SKM-1 treated with dmso at 0.1 percent for 144 hours (cell line): ENCODE data around the gene ASB11.

Experiments
- DNase-seq: peaks from one replicate; lab custom pipeline; 2025; ENCODE audit not compliant: unreplicated experiment; lab: John Stamatoyannopoulos, UW

Gene ASB11, protein sequence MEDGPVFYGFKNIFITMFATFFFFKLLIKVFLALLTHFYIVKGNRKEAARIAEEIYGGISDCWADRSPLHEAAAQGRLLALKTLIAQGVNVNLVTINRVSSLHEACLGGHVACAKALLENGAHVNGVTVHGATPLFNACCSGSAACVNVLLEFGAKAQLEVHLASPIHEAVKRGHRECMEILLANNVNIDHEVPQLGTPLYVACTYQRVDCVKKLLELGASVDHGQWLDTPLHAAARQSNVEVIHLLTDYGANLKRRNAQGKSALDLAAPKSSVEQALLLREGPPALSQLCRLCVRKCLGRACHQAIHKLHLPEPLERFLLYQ

DNA sequence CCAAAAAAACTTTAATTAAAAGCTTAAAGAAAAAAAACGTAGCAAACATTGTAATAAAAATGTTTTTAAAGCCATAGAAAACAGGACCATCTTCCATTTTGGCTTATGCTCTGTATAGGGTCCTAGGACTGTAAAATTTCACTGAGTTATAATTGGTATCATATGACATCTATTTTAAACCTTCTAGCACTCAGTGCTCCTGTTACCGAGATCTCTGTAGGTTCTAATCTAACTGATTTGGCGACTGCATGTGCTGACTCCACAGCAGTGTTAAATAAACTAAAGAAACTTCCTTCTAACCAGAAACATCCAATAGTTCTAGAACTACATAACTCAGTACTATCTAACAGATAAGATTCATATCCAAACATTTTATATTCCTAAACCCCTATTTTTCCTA, at the start of gene ASB11:
Gene ASB11, minus strand, starts transcription at position 132 of the 400 bp plus-strand sequence. Its CDS starts 35 bp downstream, at position 97.
- DNase-seq = no peak

DNA sequence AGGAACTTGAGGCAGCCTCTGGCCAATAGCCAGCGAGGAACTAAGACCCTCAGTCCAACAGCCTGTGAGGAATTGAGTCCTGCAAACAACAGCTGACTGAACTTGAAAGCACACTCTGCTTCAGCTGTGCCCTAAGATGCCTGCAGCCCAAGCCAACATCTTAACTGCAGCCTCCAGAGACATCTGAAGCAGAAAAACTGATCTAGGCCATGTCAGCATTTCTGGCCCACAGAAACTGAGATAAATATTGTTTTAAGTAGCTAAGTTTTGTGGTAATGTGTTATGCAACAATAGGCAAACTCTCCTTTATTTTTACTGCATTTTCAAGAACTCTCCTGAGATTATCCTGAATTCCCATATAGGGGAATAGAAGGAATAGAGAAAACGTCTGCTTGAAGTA, 44.3 kb upstream of the ASB11 start:
- DNase-seq = no peak

DNA sequence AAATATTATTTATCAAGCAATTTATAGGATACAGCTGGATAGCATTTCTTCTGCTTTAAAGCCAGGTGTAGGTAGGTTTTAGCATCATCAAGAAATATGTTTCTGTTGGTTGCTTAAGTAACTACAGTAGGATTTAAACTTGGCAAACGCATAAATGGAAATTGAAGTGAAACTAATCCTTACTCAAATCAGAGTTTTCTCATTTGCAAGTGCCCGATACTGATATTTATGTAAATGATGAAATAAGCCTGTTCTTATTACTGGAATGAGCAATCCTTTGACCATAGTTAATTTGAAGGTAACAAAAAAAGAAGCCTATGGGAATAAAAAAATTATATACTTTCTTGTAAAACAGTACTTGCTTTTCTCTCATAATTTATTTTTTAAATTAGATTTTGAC, 43.1 kb upstream of the ASB11 start:
- no peak for DNase-seq

DNA sequence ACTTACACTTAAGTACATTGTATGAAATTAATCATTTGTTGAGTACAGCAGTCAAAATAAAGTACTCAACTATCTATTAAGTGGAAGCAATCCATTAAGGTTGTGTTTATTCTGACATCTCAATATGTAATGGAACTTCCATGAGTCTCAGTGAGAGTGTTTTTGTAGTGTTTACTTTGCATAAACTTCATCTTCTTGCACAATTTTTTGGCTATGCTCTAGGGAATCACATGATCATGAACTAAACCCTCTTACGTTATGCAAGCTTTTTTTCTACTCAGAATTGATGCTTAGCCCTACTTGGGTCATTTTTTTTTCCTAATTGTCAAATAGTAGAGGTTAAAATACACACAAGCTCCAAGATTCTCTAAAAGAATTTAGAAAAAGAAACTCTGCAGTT, 41.0 kb upstream of the ASB11 start:
- no peak for DNase-seq

DNA sequence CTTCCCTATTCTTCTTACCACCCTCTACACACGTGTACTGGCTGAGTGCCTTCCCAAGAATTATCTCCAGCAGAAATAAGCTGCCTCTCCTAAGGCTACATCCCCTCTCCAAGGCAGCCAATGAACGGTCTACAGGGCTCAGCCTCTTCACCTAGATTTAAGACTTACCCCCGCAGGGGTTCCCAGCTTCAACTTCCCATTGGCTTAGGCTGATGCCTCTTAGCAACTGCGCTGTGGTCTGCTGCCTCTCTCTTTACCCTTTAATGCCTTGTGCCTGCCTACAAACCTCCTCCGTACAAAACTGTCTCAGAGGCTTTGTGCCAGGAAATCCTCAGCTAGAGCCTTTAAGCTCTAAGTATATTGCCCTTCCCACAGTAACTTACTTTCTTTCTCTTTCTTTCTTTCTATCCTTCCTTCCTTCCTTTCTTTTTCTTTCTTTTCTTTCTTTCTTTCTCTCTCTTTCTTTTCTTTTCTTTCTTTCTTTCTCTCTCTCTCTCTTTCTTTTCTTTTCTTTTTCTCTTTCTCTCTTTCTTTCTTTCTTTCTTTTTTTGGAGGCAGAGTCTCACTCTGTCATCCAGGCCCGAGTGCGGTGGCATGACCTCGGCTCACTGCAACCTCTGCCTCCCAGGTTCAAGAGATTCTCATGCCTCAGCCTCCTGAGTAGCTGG, 35.0 kb upstream of the ASB11 start:
- no peak for DNase-seq

DNA sequence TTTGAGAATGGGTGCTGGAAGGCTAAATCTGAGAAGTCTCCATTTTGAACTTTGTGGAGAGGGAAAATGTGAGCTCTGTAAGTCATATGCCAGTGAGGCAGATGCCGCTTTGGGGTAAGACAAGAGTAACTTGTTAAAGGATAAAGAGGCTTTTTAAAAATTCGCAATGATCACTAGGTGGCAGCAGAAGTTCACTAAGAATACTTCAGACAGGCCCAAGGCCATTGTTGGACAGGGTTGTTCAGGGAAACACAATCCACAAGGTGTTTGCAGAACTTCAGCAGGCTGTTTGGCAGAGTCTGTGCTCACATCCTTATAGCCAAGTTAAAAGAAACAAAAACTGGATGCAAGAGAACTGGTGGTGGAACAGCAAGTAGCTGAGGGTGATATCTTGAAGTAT, 33.6 kb upstream of the ASB11 start:
- peak; percentile 32 for DNase-seq

DNA sequence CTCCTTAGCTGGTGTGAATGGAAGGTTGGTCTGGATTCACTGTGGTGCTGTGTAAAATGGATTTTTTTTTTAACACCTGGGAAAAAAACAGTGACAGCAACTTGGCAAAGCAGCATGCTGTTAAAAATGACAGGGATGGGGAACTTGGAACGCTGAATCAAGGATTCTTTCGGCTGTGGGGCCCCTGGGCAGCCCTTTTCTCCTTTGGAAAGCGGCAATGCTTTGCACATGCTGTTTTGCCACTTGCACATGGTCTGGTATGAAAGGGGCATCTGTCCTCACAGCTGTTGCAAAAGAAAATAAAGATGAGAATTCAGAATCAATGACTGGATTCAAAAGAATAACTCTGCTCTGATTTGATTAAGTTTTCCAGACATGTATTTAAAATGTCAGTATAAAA, 30.5 kb upstream of the ASB11 start:
- no peak for DNase-seq

DNA sequence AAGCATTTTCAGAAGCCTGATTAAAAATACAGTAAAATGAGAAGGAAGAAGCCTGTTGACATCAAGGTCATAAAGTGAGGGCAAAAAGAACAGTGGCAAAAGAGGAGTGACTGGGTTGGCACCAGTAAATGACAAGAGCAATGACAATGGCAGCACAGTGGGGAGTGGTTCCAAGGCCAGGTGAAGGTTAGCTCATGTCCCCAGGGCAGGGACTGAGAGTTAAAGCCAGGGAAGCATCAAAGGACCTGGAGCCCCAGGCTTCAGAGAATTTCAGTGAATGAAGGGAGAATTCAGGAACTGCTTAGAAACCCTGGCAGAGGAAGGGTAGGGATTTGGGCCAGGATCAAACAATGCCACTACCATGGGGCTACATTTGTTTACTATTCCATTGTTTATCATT, 28.7 kb upstream of the ASB11 start:
- DNase-seq = no peak

DNA sequence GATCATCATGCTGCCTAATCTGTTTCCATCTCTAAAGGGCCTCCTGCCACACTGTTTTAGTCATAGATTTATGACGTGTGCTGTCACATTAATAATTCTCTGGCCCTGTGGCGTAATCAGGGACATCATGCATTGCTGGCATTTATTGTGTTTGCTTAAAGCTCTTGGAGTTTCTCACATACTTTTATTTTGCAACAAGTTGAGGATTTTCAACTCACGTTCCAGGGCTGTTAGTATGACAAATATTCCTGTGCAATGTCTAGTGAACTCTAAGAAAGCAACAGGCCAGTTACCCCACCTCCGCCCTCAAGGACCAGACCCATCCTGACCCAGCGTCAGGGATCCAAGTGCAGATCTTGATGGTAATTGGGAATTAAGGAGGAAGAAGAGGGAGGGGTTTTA, 27.6 kb upstream of the ASB11 start:
- no peak for DNase-seq

DNA sequence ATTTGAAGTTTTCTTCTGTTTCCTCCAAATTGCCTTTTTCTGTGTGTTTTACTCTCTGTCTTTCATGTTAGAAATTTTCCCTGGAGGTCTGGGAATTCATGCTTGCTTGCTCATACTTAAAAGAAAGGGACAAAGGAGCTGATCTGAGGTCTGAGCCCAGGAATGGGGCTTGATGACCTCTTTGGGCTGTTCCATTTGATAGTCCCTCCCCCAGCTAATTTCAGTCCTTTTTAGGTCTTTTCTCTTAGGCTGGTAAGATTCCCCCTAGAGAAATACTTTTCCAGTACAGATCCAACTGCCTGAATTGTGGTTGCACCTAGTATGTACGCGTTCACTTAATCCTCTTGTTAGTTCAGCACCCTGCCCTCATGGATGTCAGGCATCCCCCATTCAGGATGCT, 25.4 kb upstream of the ASB11 start:
- DNase-seq = no peak

DNA sequence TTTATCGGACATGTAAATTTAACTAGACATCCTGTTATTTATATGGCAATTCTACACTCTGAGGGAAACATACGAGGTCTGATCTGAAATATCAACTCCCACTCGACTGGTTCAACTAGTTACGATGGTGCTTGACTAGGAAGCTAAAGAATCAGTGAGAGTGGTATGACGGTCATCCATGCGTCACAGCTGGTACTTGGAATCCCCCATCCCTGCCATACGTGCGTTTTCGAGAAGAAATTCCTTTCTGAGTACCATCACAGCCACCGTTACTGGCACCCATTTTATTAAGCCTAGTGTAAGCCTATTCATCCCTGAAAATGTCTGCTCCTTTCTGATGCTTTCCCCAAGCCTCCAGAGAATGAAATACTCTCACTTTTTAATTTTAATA, 20.6 kb upstream of the ASB11 start:
- DNase-seq = no peak

DNA sequence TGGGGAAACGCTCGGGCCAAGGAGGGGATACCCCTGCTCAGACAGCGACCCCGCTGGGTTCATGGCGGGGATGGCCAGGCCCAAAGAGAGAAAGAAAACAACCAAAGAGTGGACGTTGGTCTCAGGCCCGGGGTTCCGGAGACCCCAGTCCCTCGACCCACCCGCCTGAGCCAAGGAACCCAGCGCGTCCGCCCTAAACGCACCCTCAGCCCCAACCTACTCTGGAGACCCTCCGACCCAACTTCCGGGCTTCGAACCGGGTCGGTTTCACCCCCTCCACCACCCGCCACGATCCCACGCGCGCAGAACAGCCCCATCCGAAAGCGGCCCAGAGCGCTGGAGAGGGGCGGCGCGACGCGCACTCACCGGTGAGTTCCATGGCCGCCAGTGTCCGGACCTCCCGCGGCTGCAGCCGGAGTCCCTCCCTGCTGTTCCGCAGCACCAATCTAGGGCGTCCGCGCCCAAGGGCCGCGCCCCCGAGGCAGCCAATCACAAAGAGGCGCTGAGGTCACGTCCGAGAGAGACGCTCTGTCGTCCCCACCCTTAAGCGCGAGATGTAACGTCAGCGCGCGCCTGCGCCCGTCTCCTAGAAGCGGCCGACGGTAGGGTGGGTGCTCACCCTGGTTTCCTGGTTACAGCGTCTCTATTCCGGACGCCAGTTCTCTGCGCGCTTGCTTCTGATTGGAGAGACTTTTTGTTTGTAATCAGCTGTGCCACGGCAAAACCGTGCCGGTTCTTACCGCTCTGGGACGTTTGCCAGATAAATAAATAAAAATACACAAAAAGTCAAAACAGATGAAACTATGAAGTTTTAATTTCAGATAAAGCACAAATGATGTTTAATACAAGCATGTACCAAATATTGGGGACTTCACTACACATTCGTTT, 19.9 kb upstream of the ASB11 start, which contains the start of gene PIGA:
Gene PIGA, minus strand, starts transcription at position 389 of the 888 bp plus-strand sequence. CDS start 3,593 bp downstream, outside the sequence.
- DNase-seq = peak; percentile 83

DNA sequence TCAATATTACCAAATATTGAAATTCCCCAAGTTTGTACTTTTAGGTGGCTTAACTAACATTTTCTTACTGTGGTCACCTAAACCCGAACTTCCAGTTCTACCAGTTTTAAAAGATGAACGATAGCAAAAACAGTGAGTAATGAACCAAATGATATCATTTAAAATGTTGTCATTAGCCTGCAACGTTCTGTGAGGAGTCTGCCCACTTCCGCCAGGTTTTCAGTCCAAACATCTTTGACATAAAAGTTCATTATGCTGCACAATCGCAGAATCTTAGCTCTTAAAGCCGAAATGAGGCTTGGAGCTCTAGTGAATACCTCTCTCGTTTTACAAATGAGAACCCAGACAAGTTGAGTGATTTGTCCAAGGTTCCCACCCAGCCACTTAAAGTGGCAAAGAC, 19.1 kb upstream of the ASB11 start:
- no peak for DNase-seq

DNA sequence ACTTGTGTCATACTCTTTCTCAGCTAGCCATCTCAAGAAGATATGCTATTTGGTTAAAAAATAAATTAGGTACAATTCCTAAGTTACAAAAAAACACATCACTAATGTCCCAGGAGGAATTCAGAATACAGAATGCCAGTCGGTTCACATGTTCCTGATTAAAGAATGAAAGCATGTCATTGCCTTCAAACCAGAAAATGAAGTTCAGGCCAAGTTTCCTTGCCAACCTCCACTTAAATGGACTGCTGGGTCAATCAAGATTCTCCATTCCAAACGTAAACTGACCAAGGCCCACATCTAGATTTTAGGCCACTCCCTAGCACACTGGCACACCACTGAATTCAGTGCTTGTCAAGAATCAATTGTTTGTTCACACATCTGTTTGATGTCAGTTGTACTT, 13.4 kb upstream of the ASB11 start:
- DNase-seq = no peak

DNA sequence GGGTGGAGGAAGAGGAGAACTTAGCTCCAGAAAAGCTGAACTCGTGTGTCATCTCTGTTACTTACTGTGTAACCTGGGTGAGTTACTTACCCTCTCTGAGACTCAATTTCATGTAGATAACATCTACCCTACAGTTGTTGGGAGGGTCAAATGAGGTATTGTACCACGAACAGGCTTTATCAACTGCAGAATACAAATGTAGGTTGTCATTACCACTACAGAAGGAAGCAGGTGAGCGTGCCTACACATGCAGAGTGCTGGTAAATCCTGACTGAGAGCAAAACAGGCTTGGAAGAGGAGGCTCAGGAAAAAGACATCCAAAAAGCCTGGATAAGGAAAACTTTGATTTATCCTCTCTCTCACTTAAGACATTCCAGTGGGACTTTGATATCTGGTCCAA, 12.7 kb upstream of the ASB11 start:
- no peak for DNase-seq

DNA sequence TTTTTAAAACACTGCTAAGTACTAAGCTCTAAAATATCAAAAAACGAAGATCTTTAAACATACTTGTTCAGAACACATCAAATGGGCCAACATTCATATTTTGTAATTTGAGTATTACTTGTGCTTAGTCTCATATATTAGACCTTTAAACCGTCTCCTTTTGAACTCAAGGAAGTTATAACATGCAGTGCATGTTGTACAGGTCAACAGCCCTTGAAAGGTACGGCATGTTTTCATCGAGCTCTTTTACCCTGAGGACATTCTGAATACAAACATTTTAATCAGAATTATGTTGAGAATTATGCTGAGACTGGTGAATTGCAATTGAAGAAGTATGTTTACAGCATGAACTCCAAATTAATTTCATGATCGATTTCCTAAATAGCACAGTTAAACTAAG, 7.0 kb upstream of the ASB11 start:
- no peak for DNase-seq

DNA sequence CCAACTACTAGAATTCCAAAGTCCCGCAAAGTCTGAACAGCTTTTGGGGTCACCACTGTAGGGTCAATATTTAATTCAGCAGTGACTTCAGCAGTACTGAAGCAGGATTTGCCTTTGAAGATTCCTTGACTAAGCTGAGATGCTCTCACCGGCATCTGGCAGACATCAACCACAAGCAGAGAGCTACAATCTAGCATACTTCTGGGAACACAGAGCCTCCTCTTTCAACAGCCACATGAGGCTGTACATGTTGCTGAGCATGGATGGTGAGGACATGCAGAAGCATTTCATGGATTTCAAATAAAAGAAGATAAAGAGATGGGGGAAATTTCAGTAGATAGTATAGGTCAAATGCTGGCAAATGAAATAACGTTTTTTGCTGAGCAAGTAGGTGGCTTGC, 6.6 kb upstream of the ASB11 start:
- DNase-seq = no peak

DNA sequence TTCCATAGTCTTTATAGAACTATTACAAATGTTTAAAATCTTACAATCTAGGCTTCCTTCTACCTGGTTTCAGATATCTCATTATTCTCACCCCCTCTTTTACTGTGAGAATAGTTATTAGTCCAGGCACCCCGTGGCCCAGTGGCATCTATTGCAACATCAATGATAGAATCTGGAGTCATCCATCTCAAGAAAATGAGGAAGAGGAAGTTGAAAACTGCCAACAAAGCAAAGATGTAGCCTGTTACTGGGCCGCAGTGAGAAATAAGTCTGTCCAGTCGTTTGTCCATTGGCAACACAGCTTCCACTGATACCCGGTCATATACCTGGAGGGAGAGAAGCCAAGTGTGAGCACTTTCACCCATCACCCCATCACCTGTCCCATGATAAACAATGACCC, 6.0 kb upstream of the ASB11 start:
- peak; percentile 60 for DNase-seq

DNA sequence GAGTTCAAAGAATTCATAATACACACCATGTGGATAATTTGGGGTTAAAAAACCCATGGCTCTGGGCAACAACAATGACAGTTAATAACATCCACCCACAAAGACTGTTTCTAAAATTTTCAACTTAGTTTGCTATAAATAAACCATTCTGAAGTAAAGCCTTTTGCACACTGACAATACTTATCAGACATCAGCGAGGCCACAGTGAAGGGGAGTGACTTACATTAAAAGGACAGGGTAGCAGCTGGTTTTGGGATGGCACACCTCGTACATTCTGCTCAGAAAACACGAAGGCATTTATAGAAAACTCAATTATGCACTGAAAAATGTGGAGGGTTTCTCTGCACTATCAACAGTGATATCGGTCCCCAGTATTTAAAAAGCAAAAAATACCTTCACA, 4.9 kb upstream of the ASB11 start:
- no peak for DNase-seq

DNA sequence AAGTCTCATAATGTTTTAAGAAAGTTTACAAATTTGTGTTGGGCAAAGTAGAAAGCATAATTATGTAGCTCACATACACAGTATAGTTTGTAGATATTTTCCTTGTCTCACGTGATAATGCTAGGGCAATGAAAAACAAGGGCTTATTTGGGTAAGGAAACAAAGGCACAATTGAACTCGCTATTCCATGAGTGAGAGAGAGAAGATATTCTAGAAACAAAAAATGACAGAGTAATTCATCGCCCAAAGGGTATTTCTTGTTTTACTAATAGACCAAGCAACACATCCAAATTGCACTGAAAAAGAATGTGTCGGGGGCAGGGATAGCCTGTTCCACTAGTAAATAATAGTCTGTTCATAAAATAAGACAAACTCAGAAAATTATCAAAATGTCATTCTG, 3.6 kb upstream of the ASB11 start:
- DNase-seq = no peak

DNA sequence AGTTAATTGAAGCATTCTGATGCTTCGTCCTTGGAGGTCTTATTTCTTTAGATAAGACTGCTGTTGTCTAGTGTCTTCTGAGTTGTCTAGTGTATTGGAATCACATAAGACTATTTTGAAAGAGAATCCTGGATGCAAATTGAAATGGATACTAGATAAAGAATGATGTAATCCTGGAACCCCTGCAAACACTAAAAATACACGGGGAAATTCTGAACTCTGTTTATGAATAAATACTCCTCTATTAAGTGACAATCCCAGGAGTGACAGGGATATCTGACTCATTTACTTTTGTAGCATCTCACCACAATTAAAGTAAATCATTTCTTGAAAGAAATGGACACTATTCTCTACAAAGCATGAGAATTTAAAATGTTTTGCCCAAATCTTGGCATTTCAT, 968 bp downstream of the ASB11 start:
- DNase-seq = no peak

DNA sequence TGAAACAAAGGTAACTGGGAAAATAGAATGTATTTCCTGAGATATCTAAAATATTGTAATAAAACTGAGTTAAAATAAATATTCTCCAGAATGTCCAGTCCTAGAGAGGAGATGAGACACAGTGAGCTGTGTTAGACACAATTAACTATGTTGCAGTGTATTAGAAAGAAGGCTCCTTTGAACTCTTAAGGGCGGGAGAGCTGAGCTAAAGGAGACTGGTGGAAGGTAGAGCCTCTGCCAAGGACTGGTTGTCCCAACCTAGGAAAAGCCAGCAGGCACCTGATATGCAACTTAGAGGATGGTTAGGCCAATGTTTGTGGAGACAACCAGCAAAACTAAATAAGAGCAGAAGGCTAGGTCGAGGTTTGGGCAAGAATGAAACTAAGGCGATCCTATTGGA, 4.3 kb downstream of the ASB11 start:
- no peak for DNase-seq
